Measurements from ENCODE around the gene GSK3A. TPM values are rescaled to one million over a fixed set of nuclear protein-coding genes. Genes with fewer than 3 reads are reported as not detected.

Gene GSK3A
- total and polyA plus RNA-seq, 7 donors, result 17.4 to 49.5 (median 28.5) TPM

GRCh38 chr19:42189133-42189532 is 53.3 kb downstream of the GSK3A start:
- 88% methylated on average over 3 of the region's 3 CpGs for WGBS, 2 donors
- Histone ChIP-seq H3K4me1 (no peaks in the 10 kb centered on the region), H3K27ac (no peak overlapping the region), H3K27me3 (peaks cover 0 to under 1% (median 0%) of the 10 kb centered on the region in 3 donors), H3K4me3 (no peak overlapping the region), H3K36me3 (no peaks in the 10 kb centered on the region), H3K9me3 (peaks cover 0 to 2% (median 0%) of the 10 kb centered on the region in 4 donors)
- TF ChIP-seq POLR2A (IDR thresholded peaks at IDR 0.05) (no peak), POLR2AphosphoS5 (IDR thresholded peaks at IDR 0.05) (no peak), CTCF (IDR thresholded peaks at IDR 0.05) (no peak), EP300 (IDR thresholded peaks at IDR 0.05) (no peak)
- intact Hi-C loops (cut with DNase I), result no loop called here
- DNase-seq, result no peak

- Histone ChIP-seq H3K4me3 (no peak overlapping the region), H3K36me3 (no peaks in the 10 kb centered on the region), H3K4me1 (no peaks in the 10 kb centered on the region), H3K27me3 (peaks cover 0 to 5% (median 0%) of the 10 kb centered on the region in 3 donors), H3K27ac (no peak overlapping the region), H3K9me3 (peaks cover 0 to 2% (median 0%) of the 10 kb centered on the region in 4 donors)
- intact Hi-C loops (cut with DNase I), result no loop called here
- no peak for TF ChIP-seq EP300 (IDR thresholded peaks at IDR 0.05)
- TF ChIP-seq POLR2AphosphoS5 (IDR thresholded peaks at IDR 0.05), result no peak
- no peak for TF ChIP-seq CTCF (IDR thresholded peaks at IDR 0.05)
- TF ChIP-seq POLR2A (IDR thresholded peaks at IDR 0.05), result no peak
- 87 to 93% methylated on average over 1 of the region's 1 CpG for whole genome bisulfite sequencing, 2 donors
- DNase-seq, result no peak
These were observed 53.7 kb downstream of the GSK3A start for GRCh38 chr19:42188665-42189064.

- H3K4me1 ChIP-seq, result no peaks in the 10 kb centered on the region
- H3K36me3 ChIP-seq, result no peaks in the 10 kb centered on the region
- intact Hi-C loops (cut with DNase I), result loop anchor here (1.0 kb wide), 1 partner anchor 52 kb away; no protein-coding TSS in a partner anchor
These were observed 57.1 kb downstream of the GSK3A start for GRCh38 chr19:42185277-42185676.

GRCh38 chr19:42184401-42184861 is 58.0 kb downstream of the GSK3A start:
- intact Hi-C loops (cut with DNase I), result no loop called here

More at GRCh38 chr19:42185277-42185676, 57.1 kb downstream of the GSK3A start:
- Histone ChIP-seq H3K9me3 (no peaks in the 10 kb centered on the region), H3K27ac (no peak overlapping the region), H3K4me3 (no peak overlapping the region), H3K27me3 (peaks cover 5 to 38% (median 16%) of the 10 kb centered on the region in 3 donors)
- DNase-seq, result no peak
- TF ChIP-seq POLR2A (IDR thresholded peaks at IDR 0.05), result no peak
- no peak for TF ChIP-seq EP300 (IDR thresholded peaks at IDR 0.05)
- TF ChIP-seq POLR2AphosphoS5 (IDR thresholded peaks at IDR 0.05), result no peak
- TF ChIP-seq CTCF (IDR thresholded peaks at IDR 0.05), result no peak

More at GRCh38 chr19:42184401-42184861, 58.0 kb downstream of the GSK3A start:
- WGBS, 2 donors, result 2% methylated on average over 1 of the region's 1 CpG
- Histone ChIP-seq H3K27me3 (peaks cover 13 to 47% (median 24%) of the 10 kb centered on the region in 3 donors), H3K4me3 (no peak overlapping the region), H3K36me3 (no peaks in the 10 kb centered on the region), H3K27ac (no peak overlapping the region), H3K4me1 (no peaks in the 10 kb centered on the region), H3K9me3 (no peaks in the 10 kb centered on the region)
- peak; percentile 81 for DNase-seq
- TF ChIP-seq CTCF (IDR thresholded peaks at IDR 0.05) (peak; percentile 19 to 86 (median 76)), EP300 (IDR thresholded peaks at IDR 0.05) (no peak)

Other genes with a start within 250 kb of the GSK3A start
- gene ATP1A3, start 248.4 kb downstream of the GSK3A start, total RNA-seq, result 1 to 10 TPM; 1.6 to 4.3 (median 3.3) TPM
- 1 to 10 TPM in 1 of 3 donors, under 1 TPM in 1, not detected in 1; 0.46 to 3.2 TPM for gene ATP1A3, start 248.4 kb downstream of the GSK3A start, polyA plus RNA-seq
- gene GRIK5, start 172.4 kb downstream of the GSK3A start, total RNA-seq, result 10 to 100 TPM in 3 of 4 donors, 1 to 10 TPM in 1; 8.4 to 23.3 (median 13.3) TPM
- 1 to 10 TPM in 1 of 3 donors, under 1 TPM in 1, not detected in 1; under 0.01 to 2.7 TPM for gene GRIK5, start 172.4 kb downstream of the GSK3A start, polyA plus RNA-seq
- gene ZNF574, start 166.4 kb downstream of the GSK3A start, total RNA-seq, result 10 to 100 TPM; 12.5 to 14.6 (median 13.1) TPM
- 1 to 10 TPM; 3.0 to 9.3 (median 5.5) TPM for gene ZNF574, start 166.4 kb downstream of the GSK3A start, polyA plus RNA-seq
- gene POU2F2, start 110.2 kb downstream of the GSK3A start, total RNA-seq, result 1 to 10 TPM; 1.2 to 3.0 (median 2.5) TPM
- 10 to 100 TPM in 1 of 3 donors, 1 to 10 TPM in 1, under 1 TPM in 1; 0.60 to 19.0 (median 1.6) TPM for gene POU2F2, start 110.2 kb downstream of the GSK3A start, polyA plus RNA-seq
- 10 to 100 TPM; 28.5 to 41.3 (median 36.3) TPM for gene DEDD2, start 24.9 kb downstream of the GSK3A start, total RNA-seq
- 10 to 100 TPM; 42.2 to 87.6 (median 49.9) TPM for gene DEDD2, start 24.9 kb downstream of the GSK3A start, polyA plus RNA-seq
- 1 to 10 TPM; 2.2 to 6.1 (median 4.3) TPM for gene ZNF526, start 22.3 kb downstream of the GSK3A start, total RNA-seq
- gene ZNF526, start 22.3 kb downstream of the GSK3A start, polyA plus RNA-seq, result 1 to 10 TPM; 3.0 to 6.8 (median 3.2) TPM
- gene ERF, start 12.5 kb upstream of the GSK3A start, total RNA-seq, result 10 to 100 TPM; 18.9 to 39.3 (median 25.6) TPM
- 10 to 100 TPM; 18.6 to 42.8 (median 23.6) TPM for gene ERF, start 12.5 kb upstream of the GSK3A start, polyA plus RNA-seq
- 10 to 100 TPM; 16.0 to 31.3 (median 24.9) TPM for gene CIC, start 26.6 kb upstream of the GSK3A start, total RNA-seq
- 10 to 100 TPM in 2 of 3 donors, 1 to 10 TPM in 1; 8.4 to 42.1 (median 17.3) TPM for gene CIC, start 26.6 kb upstream of the GSK3A start, polyA plus RNA-seq
- not detected for gene PRR19, start 59.5 kb upstream of the GSK3A start, total RNA-seq
- gene PRR19, start 59.5 kb upstream of the GSK3A start, polyA plus RNA-seq, result under 1 TPM in 2 of 3 donors, not detected in 1; 0.69 to 0.79 TPM
- gene PAFAH1B3, start 60.0 kb upstream of the GSK3A start, total RNA-seq, result 1 to 10 TPM; 5.6 to 8.6 (median 6.0) TPM
- 10 to 100 TPM; 27.0 to 44.3 (median 27.7) TPM for gene PAFAH1B3, start 60.0 kb upstream of the GSK3A start, polyA plus RNA-seq
- 1 to 10 TPM in 1 of 4 donors, under 1 TPM in 2, not detected in 1; 0.54 to 4.4 (median 0.71) TPM for gene TMEM145, start 70.7 kb upstream of the GSK3A start, total RNA-seq
- under 1 TPM in 1 of 3 donors, not detected in 2; 0.58 TPM for gene TMEM145, start 70.7 kb upstream of the GSK3A start, polyA plus RNA-seq
- gene MEGF8, start 83.0 kb upstream of the GSK3A start, total RNA-seq, result 10 to 100 TPM in 2 of 4 donors, 1 to 10 TPM in 2; 5.4 to 21.6 (median 9.3) TPM
- gene MEGF8, start 83.0 kb upstream of the GSK3A start, polyA plus RNA-seq, result 10 to 100 TPM in 1 of 3 donors, 1 to 10 TPM in 2; 1.8 to 13.9 (median 2.3) TPM
- not detected for gene CNFN, start 147.7 kb upstream of the GSK3A start, total RNA-seq
- 10 to 100 TPM in 1 of 3 donors, 1 to 10 TPM in 2; 6.1 to 21.0 (median 9.7) TPM for gene CNFN, start 147.7 kb upstream of the GSK3A start, polyA plus RNA-seq
- 10 to 100 TPM in 1 of 4 donors, 1 to 10 TPM in 3; 1.6 to 38.5 (median 7.5) TPM for gene LIPE, start 184.8 kb upstream of the GSK3A start, total RNA-seq
- 10 to 100 TPM in 1 of 3 donors, 1 to 10 TPM in 2; 3.0 to 48.0 (median 3.9) TPM for gene LIPE, start 184.8 kb upstream of the GSK3A start, polyA plus RNA-seq
- gene CXCL17, start 200.3 kb upstream of the GSK3A start, total RNA-seq, result not detected
- 1 to 10 TPM in 1 of 3 donors, under 1 TPM in 1, not detected in 1; 0.90 to 1.2 TPM for gene CXCL17, start 200.3 kb upstream of the GSK3A start, polyA plus RNA-seq